ENCODE measurements around the gene DGKA.

DGKA gene

GRCh38 chr12:55931780-55932550 lies 1.0 kb downstream of the DGKA start:
- DNase-seq (ENCODE audit: low spot score) = no peak

GRCh38 chr12:55932551-55932910 lies 1.6 kb downstream of the DGKA start:
- no peak for DNase-seq (ENCODE audit: low spot score)

GRCh38 chr12:55933169-55933798 lies 2.3 kb downstream of the DGKA start:
- no peak for DNase-seq (ENCODE audit: low spot score)

- no peak for DNase-seq (ENCODE audit: low spot score)
These were observed 3.1 kb downstream of the DGKA start for GRCh38 chr12:55933799-55934742.

DNA sequence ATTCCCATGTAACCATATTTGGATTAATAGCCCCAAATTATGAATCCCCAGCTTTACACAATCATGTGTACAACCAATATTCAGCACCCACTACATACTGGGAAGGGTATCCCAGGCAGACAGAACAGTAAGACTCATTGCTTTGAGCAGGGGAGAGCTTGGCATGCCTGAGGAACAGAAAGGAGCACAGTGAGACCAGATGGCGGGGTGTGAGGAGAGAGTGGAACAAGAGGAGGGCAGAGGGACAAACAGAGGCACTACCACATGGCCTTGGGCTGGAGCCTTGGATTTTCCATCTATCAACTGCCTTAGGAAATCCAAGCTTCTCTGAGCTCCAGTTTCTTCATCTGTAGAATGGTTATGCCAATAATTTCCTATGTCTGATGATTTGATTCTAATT lies 3.8 kb downstream of the DGKA start:
- no peak for DNase-seq (ENCODE audit: low spot score)

DNA sequence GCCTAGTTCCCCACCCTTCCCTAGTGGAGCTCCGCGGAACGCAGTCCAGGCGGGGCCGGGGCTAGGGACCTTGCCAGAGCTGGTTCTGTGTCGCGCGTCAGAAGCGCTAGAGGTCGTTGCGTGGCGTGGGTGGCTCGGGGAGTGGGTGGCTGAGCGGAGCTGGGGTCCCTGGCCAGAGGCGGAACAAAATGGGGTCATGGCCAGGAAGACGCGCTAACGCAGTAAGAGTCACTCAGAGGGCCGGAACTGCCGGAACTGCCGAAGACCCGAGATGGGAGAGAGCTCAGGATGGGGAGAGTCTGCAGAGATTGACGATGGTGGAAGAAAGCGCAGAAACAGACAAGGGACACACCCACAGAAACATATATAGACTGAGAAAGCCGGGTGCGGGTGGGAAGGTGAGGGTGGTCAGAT lies 4.8 kb downstream of the DGKA start:
- no peak for DNase-seq (ENCODE audit: low spot score)

- no peak for DNase-seq (ENCODE audit: low spot score)
These were observed 7.0 kb downstream of the DGKA start for GRCh38 chr12:55937981-55938380.

DNA sequence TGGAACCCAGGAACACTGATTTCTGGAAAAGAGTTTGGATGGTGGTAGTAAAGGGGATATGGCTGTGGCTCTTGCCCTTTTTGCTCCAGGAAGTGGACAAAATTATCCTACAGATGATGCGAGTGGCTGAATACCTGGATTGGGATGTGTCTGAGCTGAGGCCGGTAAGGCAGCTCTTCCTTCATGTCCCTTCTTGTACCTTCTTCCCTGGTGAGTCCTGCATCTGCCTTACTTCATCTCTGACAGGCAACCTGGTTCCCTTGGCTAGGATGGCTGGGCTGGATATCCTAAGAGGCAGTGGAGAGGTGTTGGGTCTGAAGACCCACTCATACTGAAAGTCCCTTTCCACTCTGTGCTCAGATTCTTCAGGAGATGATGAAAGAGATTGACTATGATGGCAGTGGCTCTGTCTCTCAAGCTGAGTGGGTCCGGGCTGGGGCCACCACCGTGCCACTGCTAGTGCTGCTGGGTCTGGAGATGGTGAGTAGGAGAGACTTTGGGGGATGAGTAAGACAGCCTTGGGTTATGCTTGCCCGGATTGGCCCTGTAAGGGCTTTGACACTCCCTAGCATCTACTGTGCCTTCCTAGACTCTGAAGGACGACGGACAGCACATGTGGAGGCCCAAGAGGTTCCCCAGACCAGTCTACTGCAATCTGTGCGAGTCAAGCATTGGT lies 8.0 kb downstream of the DGKA start:
- DNase-seq (ENCODE audit: low spot score) = no peak

DNA sequence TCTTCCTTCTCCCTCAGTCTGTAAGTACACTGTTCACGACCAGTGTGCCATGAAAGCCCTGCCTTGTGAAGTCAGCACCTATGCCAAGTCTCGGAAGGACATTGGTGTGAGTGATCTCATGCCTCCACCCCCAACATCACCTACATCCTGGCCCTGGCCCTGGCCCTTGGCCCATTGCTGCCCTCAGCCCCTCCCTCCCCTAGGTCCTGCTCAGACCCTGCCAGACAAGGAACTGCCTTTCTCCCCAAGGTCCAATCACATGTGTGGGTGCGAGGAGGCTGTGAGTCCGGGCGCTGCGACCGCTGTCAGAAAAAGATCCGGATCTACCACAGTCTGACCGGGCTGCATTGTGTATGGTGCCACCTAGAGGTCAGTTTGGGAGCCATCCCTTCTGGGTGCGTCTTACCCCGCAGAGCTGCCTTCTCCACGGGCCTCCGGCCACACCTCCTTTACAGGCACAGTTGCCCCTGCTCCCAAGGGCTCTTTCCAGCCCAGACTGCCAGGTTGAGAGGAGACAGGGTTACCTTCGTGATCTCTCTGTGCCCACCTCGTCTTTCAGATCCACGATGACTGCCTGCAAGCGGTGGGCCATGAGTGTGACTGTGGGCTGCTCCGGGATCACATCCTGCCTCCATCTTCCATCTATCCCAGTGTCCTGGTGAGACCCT lies 9.2 kb downstream of the DGKA start:
- peak; percentile 80 for DNase-seq (ENCODE audit: low spot score)

DNA sequence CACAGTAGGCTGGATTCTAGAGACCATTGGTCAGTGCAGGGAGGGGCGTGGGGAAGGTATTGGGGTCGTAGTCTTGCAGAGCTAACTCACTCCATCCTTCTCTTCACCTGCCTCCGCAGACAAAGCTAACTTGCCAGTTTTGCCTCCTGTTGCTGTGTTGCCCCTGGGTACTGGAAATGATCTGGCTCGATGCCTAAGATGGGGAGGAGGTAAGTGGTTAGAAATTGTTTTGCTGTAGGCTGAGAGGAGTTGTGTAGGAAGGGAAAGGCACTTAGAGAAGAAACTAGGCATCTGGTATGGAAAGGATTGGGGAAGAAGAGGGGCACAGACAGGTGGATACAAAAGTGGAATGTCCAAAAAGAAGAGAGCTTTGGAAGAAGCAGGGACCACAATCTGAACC lies 11.1 kb downstream of the DGKA start:
- DNase-seq (ENCODE audit: low spot score) = no peak

DNA sequence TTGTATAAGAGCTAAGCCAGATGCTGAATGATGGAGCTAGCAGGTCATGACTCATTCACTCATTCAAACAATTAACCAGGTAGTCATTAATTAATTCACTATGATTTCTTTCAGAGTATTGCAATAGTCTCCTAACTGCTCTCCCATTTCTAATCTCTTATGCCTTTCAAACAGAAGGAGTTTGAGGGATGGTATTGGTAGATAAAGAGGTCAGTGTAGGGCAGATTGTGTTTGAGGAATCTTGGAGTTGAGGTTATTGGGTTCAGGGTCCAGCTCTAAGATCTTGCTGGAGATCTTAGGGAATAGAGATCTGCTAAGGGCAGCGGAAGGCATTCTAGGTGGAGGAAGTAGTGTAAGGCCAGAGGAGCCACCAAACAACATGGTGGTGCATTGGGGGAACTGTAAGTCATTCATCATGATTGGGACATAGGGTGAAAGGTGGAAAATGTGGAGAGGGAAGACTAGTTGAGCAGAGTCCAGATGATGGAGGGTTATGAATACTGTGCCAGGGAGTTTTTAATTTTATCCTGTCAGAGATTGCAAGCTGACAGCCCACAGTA lies 11.7 kb downstream of the DGKA start:
- no peak for DNase-seq (ENCODE audit: low spot score)

GRCh38 chr12:55946553-55946952 lies 15.6 kb downstream of the DGKA start:
- no peak for DNase-seq (ENCODE audit: low spot score)

DNA sequence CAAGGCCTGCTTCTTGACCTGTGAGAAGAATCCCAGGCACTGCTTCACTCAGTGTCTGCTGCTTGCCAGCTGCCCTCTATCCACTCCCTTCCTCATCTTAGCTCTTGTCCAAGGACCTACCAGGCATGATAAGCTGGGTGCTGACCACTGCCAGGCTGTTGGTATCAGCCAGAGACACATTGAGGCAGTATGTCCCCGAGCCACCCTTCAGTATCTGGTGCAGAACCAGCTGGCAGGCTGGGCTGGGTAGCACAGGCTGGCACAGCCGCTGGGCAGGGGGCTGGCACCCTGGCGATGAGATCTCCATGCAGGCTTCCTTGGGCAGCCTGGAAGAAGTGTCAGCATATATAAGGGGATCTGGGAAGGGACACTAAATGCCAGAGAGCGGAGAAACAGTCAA lies 24.4 kb downstream of the DGKA start:
- no peak for DNase-seq (ENCODE audit: low spot score)

DNA sequence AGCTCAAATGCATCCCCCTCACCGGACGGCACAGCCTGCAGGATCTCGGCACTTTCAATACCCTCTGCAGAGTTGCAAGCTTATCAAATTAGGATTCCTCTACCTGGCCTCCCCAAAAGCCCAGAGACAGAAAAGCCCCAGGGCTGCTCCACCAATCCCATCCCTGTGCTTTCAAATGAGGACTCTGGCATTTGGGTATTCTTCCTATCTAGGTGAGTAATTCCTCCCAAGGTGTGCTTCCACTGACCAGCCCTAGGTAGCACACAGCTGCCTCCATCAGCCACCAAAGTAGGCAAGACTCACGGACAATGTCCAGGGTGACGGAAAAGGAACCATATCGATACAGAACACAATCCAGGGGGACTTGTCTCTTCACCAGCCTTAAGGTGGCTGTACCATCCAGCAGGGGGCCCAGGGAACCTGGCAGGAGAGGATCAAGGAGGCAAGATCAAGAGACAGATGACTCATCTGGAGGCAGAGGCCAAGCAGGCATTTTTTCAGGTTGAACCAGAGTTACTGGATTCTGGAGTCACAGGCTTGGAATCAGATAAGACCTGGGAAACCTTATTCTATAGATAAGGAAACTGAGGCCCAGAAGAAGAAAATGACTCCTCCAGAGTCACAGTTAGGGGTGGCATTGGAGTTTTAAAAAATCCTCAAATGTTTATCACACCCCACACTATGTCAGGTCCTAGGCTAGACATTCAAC lies 25.0 kb downstream of the DGKA start:
- no peak for DNase-seq (ENCODE audit: low spot score)

GRCh38 chr12:55957106-55957859 lies 26.3 kb downstream of the DGKA start:
- no peak for DNase-seq (ENCODE audit: low spot score)

GRCh38 chr12:55963760-55964159 lies 32.8 kb downstream of the DGKA start:
- DNase-seq (ENCODE audit: low spot score) = no peak

DNA sequence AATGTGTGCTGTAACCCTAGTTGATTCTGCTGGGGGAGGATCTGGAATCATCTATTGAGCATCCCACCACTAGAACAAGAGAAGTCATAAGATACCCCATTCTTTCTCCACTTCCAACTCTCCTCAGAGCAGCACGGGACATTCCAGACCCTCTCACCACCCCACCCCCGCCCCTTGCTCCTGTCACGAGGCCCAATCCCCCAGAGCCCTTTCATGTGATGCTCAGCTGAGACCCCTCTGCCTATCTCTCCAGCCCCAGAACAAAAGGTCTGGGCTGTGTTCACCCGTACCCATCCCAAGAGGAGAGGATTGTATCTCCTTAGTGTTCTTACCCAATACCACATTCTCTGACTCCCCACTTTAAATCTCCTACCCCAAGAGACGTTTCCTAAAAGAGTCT lies 34.3 kb downstream of the DGKA start:
- no peak for DNase-seq (ENCODE audit: low spot score)

DNA sequence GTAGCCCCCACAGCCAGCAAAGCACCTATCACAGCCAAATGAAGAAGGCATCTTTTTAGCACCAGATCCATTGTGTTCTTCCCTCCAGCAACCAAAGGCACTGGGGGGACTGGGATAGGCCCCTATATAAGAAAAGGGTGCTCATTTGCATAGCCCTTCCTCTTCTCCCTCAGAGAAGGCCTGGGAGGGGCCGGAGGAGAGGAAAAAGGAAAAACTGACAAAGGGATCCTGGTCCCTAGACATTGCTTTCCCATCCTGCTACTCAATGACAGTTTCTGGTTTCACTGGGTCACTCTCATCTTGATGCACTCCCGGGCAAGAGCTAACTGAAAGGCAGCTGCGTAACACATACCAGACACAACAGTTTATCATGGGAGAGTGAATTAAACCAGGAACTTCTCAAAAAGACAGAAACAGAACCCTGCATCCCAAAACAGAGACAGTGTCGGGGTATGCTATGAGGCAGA lies 35.0 kb downstream of the DGKA start, which contains the start of gene PMEL:
Gene PMEL (minus strand): TSS at position 102 of the 467 bp plus-strand sequence. CDS start 31 bp downstream, at position 71.
- DNase-seq (ENCODE audit: low spot score) = no peak

DNA sequence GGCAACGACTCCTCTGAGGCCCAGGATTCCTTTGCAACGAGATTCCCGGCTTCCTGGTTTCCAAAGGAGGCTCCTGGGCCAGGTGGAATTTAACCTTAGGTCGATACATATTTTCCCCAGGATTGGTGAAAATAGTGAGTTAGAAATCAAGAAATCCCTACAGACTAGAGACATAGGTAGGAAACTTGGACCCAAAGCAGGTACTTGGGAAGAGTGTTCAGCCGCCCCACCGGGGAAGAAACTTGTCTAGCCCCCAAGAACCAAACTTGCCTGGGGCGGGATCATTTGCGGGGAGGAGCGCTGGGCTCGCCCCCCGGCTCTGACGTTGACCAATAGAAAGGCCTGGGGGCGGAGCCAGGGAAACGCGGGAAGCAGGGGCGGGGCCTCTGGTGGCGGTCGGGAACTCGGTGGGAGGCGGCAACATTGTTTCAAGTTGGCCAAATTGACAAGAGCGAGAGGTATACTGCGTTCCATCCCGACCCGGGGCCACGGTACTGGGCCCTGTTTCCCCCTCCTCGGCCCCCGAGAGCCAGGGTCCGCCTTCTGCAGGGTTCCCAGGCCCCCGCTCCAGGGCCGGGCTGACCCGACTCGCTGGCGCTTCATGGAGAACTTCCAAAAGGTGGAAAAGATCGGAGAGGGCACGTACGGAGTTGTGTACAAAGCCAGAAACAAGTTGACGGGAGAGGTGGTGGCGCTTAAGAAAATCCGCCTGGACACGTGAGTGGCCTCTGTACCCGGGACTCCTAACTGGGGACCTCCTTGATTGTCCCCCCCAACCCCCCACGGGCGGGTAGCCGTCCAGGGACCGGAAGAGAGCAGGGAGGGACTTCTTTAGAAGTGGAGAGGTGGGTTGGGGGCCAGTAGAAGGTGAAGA lies 35.7 kb downstream of the DGKA start, which contains the start of gene CDK2:
Gene CDK2 (plus strand): TSS at position 423 of the 874 bp plus-strand sequence. CDS start 179 bp downstream, at position 602.
- DNase-seq (ENCODE audit: low spot score) = peak; percentile 76
